H1 (cell line): ENCODE results near the gene ATP9B. TPM values are rescaled to one million over a fixed set of nuclear protein-coding genes. Genes with fewer than 3 reads are reported as not detected.

Source experiments
- CTCF ChIA-PET: fragments of 300-600 bp; sonication (Branson Sonifier 250); formaldehyde crosslinking; loops from one replicate; lab custom pipeline; 2021; ENCODE audit not compliant: partially characterized antibody; lab: Charles Lee
- POLR2A ChIA-PET: fragments of 300-600 bp; sonication (Branson Sonifier 250); formaldehyde crosslinking; loops from one replicate; lab custom pipeline; 2021; ENCODE audit warnings: inconsistent platforms; ENCODE audit not compliant: partially characterized antibody; lab: Charles Lee
- DNase-seq, 2 experiments: peaks; one replicate each; pipeline versions ENCODE4 v3.0.0 to v3.0.0-alpha.2; 2010 to 2022; ENCODE audit warnings: low spot score in 2 of 2, low read depth in 1 of 2, mixed read lengths in 1 of 2
- FAIRE-seq: peaks from 2 replicates; lab custom pipeline; 2011; peaks lifted over from hg19 to GRCh38; lab: Jason Lieb, UNC
- H2AFZ ChIP-seq: 2 replicates; pipeline ENCODE4 v1.8.1; 2012; ENCODE audit warnings: low read length, inconsistent platforms
- H2AK5ac ChIP-seq: 2 replicates; pipeline ENCODE4 v1.6.1; 2013; ENCODE audit warnings: low read depth, low read length
- H2BK120ac ChIP-seq: replicated peaks from 2 replicates; pipeline ENCODE3; 2013; ENCODE audit warnings: low read depth, low read length, inconsistent platforms
- H2BK12ac ChIP-seq: 2 replicates; pipeline ENCODE4 v1.6.1; 2013; ENCODE audit warnings: low read depth, low read length
- H2BK15ac ChIP-seq: 2 replicates; pipeline ENCODE4 v1.6.1; 2013; ENCODE audit warnings: low read length
- H2BK20ac ChIP-seq: 2 replicates; pipeline ENCODE4 v1.6.1; 2013; ENCODE audit warnings: low read length
- H2BK5ac ChIP-seq: 2 replicates; pipeline ENCODE4 v1.6.1; 2013; ENCODE audit warnings: low read depth, low read length
- H3K14ac ChIP-seq: 2 replicates; pipeline ENCODE4 v1.6.1; 2013; ENCODE audit warnings: inconsistent platforms; ENCODE audit not compliant: insufficient read length
- H3K18ac ChIP-seq: 2 replicates; pipeline ENCODE4 v1.6.1; 2013; ENCODE audit warnings: low read length; ENCODE audit errors: extremely low read depth
- H3K23ac ChIP-seq: 2 replicates; pipeline ENCODE4 v1.6.1; 2013; ENCODE audit warnings: inconsistent platforms; ENCODE audit not compliant: insufficient read length
- H3K23me2 ChIP-seq: 2 replicates; pipeline ENCODE4 v1.6.1; 2013; ENCODE audit warnings: low read depth, low read length
- H3K27ac ChIP-seq: 2 replicates; pipeline ENCODE4 v1.6.1; 2011; ENCODE audit warnings: low read depth, low read length, inconsistent platforms
- H3K27me3 ChIP-seq, 4 experiments: replicated peaks in 1 of 4; 1 replicate in 1 of 4; 2 replicates in 3 of 4; pipeline versions ENCODE4 v1.6.1 to v1.8.1; 2011 to 2013; ENCODE audit warnings: low read length in 3 of 4, mild to moderate bottlenecking in 3 of 4, inconsistent platforms in 2 of 4, mixed read lengths in 2 of 4, moderate library complexity in 1 of 4; ENCODE audit not compliant: control insufficient read depth in 3 of 4, insufficient read depth in 3 of 4; ENCODE audit errors: extremely low read depth in 1 of 4
- H3K36me3 ChIP-seq, 4 experiments: 2 replicates each; pipeline versions ENCODE4 v1.6.1 to v1.8.1; 2011 to 2013; ENCODE audit warnings: mild to moderate bottlenecking in 4 of 4, low read length in 3 of 4, moderate library complexity in 2 of 4, control low read depth in 1 of 4, inconsistent platforms in 1 of 4; ENCODE audit not compliant: insufficient read depth in 4 of 4, control insufficient read depth in 2 of 4
- H3K4ac ChIP-seq: replicated peaks from 2 replicates; pipeline ENCODE3; 2013; ENCODE audit warnings: low read length, low read depth, mixed read lengths, inconsistent platforms; ENCODE audit not compliant: insufficient read length
- H3K4me1 ChIP-seq, 4 experiments: replicated peaks in 1 of 4; 1 replicate in 1 of 4; 2 replicates in 3 of 4; pipeline versions ENCODE4 v1.6.1 to v1.8.1; 2011 to 2013; ENCODE audit warnings: low read length in 3 of 4, inconsistent platforms in 2 of 4, mixed read lengths in 1 of 4; ENCODE audit not compliant: insufficient read depth in 4 of 4, control insufficient read depth in 3 of 4
- H3K4me2 ChIP-seq, 2 experiments: 2 replicates each; pipeline versions ENCODE4 v1.6.1 to v1.8.1; 2011 to 2013; ENCODE audit warnings: low read depth in 2 of 2, low read length in 2 of 2, control low read depth in 1 of 2, inconsistent platforms in 1 of 2, mild to moderate bottlenecking in 1 of 2; ENCODE audit not compliant: insufficient read depth in 1 of 2
- H3K4me3 ChIP-seq, 4 experiments: fragments of 200-600, 300-600 bp in 1 of 4; sonication (generic), shearing (Covaris generic), sonication (Bioruptor Twin) in 1 of 4; 2 replicates each; pipeline versions ENCODE4 v1.5.1 to v1.8.1; 2011 to 2016; ENCODE audit warnings: low read length in 4 of 4, low read depth in 3 of 4, control low read depth in 2 of 4, inconsistent platforms in 2 of 4, mild to moderate bottlenecking in 2 of 4, mixed read lengths in 1 of 4, moderate library complexity in 1 of 4; ENCODE audit not compliant: insufficient read depth in 2 of 4; ENCODE audit errors: extremely low read depth in 1 of 4
- H3K56ac ChIP-seq: replicated peaks from 2 replicates; pipeline ENCODE3; 2013; ENCODE audit warnings: low read depth, mild to moderate bottlenecking, mixed read lengths, low read length, inconsistent platforms; ENCODE audit not compliant: insufficient read length
- H3K79me1 ChIP-seq: 2 replicates; pipeline ENCODE4 v1.6.1; 2013; ENCODE audit warnings: low read depth, low read length, control low read depth
- H3K79me2 ChIP-seq, 2 experiments: 2 replicates each; pipeline versions ENCODE4 v1.6.1 to v1.8.1; 2012 to 2013; ENCODE audit warnings: low read length in 2 of 2, mild to moderate bottlenecking in 2 of 2, inconsistent platforms in 1 of 2; ENCODE audit not compliant: insufficient read depth in 2 of 2, control insufficient read depth in 1 of 2
- H3K9ac ChIP-seq, 4 experiments: replicated peaks in 1 of 4; 1 replicate in 1 of 4; 2 replicates in 3 of 4; pipeline versions ENCODE4 v1.6.1 to v1.8.1; 2011 to 2013; ENCODE audit warnings: low read depth in 3 of 4, low read length in 3 of 4, control low read depth in 2 of 4, mild to moderate bottlenecking in 2 of 4, moderate library complexity in 2 of 4, inconsistent platforms in 1 of 4; ENCODE audit errors: extremely low read depth in 1 of 4
- H3K9me3 ChIP-seq, 2 experiments: 2 replicates each; pipeline versions ENCODE4 v1.6.1 to v1.8.1; 2012 to 2013; ENCODE audit warnings: mild to moderate bottlenecking in 2 of 2, moderate library complexity in 2 of 2, control low read depth in 1 of 2, inconsistent platforms in 1 of 2, low read depth in 1 of 2, low read length in 1 of 2, mixed read lengths in 1 of 2; ENCODE audit not compliant: insufficient read depth in 2 of 2
- H4K20me1 ChIP-seq, 2 experiments: replicated peaks in 1 of 2; 2 replicates each; pipeline versions ENCODE3 to v1.8.1; 2011 to 2013; ENCODE audit warnings: inconsistent platforms in 2 of 2, low read length in 2 of 2, mild to moderate bottlenecking in 1 of 2; ENCODE audit not compliant: insufficient read depth in 2 of 2, control insufficient read depth in 1 of 2
- H4K5ac ChIP-seq: 2 replicates; pipeline ENCODE4 v1.6.1; 2013; ENCODE audit warnings: low read length, low read depth, mixed read lengths, inconsistent platforms; ENCODE audit not compliant: insufficient read length
- H4K8ac ChIP-seq: 2 replicates; pipeline ENCODE4 v1.8.0; 2013; ENCODE audit warnings: mild to moderate bottlenecking, moderate library complexity, low read length, inconsistent platforms; ENCODE audit not compliant: insufficient read depth; ENCODE audit errors: extremely low read depth
- H4K91ac ChIP-seq: replicated peaks from 2 replicates; pipeline ENCODE3; 2013; ENCODE audit warnings: low read length, mixed read lengths, inconsistent platforms; ENCODE audit not compliant: insufficient read length
- NANOG ChIP-seq: IDR thresholded peaks from 2 replicates; pipeline ENCODE4 v1.6.1; 2011; ENCODE audit warnings: low read length, low read depth, mild to moderate bottlenecking, inconsistent platforms; ENCODE audit not compliant: insufficient read depth, poor library complexity, severe bottlenecking
- POLR2AphosphoS5 ChIP-seq: IDR thresholded peaks from 2 replicates; pipeline ENCODE4 v1.6.1; 2011; ENCODE audit warnings: low read depth, low read length
- WGBS, 2 experiments: shearing (Covaris generic) in 1 of 2; methylation state at CpG; one replicate each; pipeline versions ENCODE4 v1.1.6 to v1.1.7; 2013 to 2015; ENCODE audit warnings: low lambda C conversion rate in 2 of 2, mixed read lengths in 2 of 2, inconsistent platforms in 1 of 2, low coverage in 1 of 2, missing lambda C conversion rate in 1 of 2; ENCODE audit not compliant: insufficient replicate concordance in 2 of 2, insufficient coverage in 1 of 2, insufficient read length in 1 of 2; ENCODE audit errors: extremely low coverage in 1 of 2, missing lambda C conversion rate in 1 of 2; 5-methylcytosine and 5-hydroxymethylcytosine counted together
- polyA plus RNA-seq, 7 experiments: library from polyadenylated mRNA; depleted of rRNA in 3 of 7; stranded (reverse) in 5 of 7; unstranded in 2 of 7; fragments of >200 nt in 5 of 7; fragments of 200-250 nt in 2 of 7; gene quantifications; 1 replicate in 5 of 7; 2 replicates in 1 of 7; 4 replicates in 1 of 7; pipeline versions ENCODE4 v1.2.1 to v1.2.3, GENCODE V29; 2011 to 2013; ENCODE audit warnings: missing spikeins in 2 of 7, mixed read lengths in 2 of 7
- total RNA-seq: library from RNA; stranded (reverse); fragmentation: NEBNext Ultra II Directional; extraction: Animal tissue kit (Norgen Biotek cat#: 25700); gene quantifications from 2 replicates; pipeline ENCODE4 v1.2.1, GENCODE V29; 2021
- TF ChIP-seq, protein P1 (sequence below): IDR thresholded peaks from 2 replicates; pipeline ENCODE4 v1.6.1; 2011; ENCODE audit warnings: low read length, improper control_type of control experiment

Gene ATP9B
- total and polyA plus RNA-seq, 2 of the 8 experiments (the other 6 are each of a cell fraction or from before 2014, with no cell fraction given), result 15.1 to 21.7 TPM

DNA sequence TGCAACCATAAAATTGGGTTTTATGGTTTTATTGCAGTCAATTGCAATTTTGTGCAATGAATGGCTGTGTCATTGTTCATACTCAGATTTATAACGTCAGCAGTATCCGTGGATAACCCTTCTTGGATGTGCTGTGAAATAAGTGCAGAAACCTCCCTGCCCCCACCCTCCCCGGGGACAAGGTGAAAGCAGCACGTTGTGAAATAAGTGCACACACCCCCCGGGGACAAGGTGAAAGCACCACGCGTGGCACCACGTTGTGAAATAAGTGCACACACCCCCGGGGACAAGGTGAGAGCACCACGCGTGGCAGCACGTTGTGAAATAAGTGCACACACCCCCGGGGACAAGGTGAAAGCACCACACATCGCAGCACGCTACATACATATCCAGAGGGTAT lies 232.9 kb downstream of the ATP9B start:
- no peaks in the 10 kb centered on the region for H3K79me2 ChIP-seq
- H2BK20ac ChIP-seq, result no peak overlapping the region
- no peaks in the 10 kb centered on the region for H3K9me3 ChIP-seq
- H4K5ac ChIP-seq, result no peak overlapping the region
- H4K91ac ChIP-seq, result no peak overlapping the region
- H2BK5ac ChIP-seq, result no peak overlapping the region
- no peak overlapping the region for H2AK5ac ChIP-seq
- WGBS, 2 experiments, result 93% methylated on average over 11 of the region's 15 CpGs; no CpG with 5 or more reads in 1 of the 2 experiments
- no peaks in the 10 kb centered on the region; the same call in 1 of the 2 replicates for H3K23me2 ChIP-seq
- no peak overlapping the region for H4K8ac ChIP-seq
- H3K4me2 ChIP-seq, result no peak overlapping the region
- H3K79me1 ChIP-seq, result no peaks in the 10 kb centered on the region
- no peak overlapping the region for H3K4ac ChIP-seq
- H3K14ac ChIP-seq, result no peak overlapping the region
- H3K4me1 ChIP-seq, result no peaks in the 10 kb centered on the region; a peak in 1 of 7 replicates
- H2BK12ac ChIP-seq, result no peak overlapping the region
- H2AFZ ChIP-seq, result no peak overlapping the region
- H3K36me3 ChIP-seq, result peaks cover 0 to 3% (median 0%) of the 10 kb centered on the region in 4 experiments; a peak in 2 of 8 replicates
- H3K4me3 ChIP-seq, result no peak overlapping the region
- H3K9ac ChIP-seq, result no peak overlapping the region
- H2BK15ac ChIP-seq, result no peak overlapping the region
- peaks cover 0 to 3% of the 10 kb centered on the region in 2 experiments for H4K20me1 ChIP-seq
- no peak overlapping the region for H3K23ac ChIP-seq
- ChIA-PET POLR2A (no interaction called here), CTCF (no interaction called here)
- H3K56ac ChIP-seq, result no peak overlapping the region
- H3K27ac ChIP-seq, result no peak overlapping the region
- no peak for DNase-seq
- FAIRE-seq, result no peak
- no peak overlapping the region for H3K18ac ChIP-seq
- no peaks in the 10 kb centered on the region for H3K27me3 ChIP-seq
- no peak overlapping the region for H2BK120ac ChIP-seq
- TF ChIP-seq, protein P1, sequence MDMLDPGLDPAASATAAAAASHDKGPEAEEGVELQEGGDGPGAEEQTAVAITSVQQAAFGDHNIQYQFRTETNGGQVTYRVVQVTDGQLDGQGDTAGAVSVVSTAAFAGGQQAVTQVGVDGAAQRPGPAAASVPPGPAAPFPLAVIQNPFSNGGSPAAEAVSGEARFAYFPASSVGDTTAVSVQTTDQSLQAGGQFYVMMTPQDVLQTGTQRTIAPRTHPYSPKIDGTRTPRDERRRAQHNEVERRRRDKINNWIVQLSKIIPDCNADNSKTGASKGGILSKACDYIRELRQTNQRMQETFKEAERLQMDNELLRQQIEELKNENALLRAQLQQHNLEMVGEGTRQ, result no peak
- TF ChIP-seq NANOG (no peak), POLR2AphosphoS5 (no peak)
